Nephron progenitor cell (in vitro differentiated cells): ENCODE data around the gene PLXNA4.

Experiments
- DNase-seq: peaks from one replicate; pipeline ENCODE4 v3.0.0; 2021
- H3K27ac Mint-ChIP-seq: 2 replicates; pipeline ENCODE4 v1.8.0; 2021; ENCODE audit warnings: mild to moderate bottlenecking, moderate library complexity, mixed read lengths
- H3K27me3 Mint-ChIP-seq: 2 replicates; pipeline ENCODE4 v1.8.0; 2021; ENCODE audit warnings: mild to moderate bottlenecking, low read depth, mixed read lengths; ENCODE audit not compliant: poor library complexity
- H3K36me3 Mint-ChIP-seq: 2 replicates; pipeline ENCODE4 v1.8.0; 2021; ENCODE audit warnings: low read depth, mixed read lengths
- H3K4me1 Mint-ChIP-seq: 2 replicates; pipeline ENCODE4 v1.8.0; 2021; ENCODE audit warnings: mixed read lengths
- H3K4me3 Mint-ChIP-seq: 2 replicates; pipeline ENCODE4 v1.8.0; 2021; ENCODE audit warnings: mild to moderate bottlenecking, moderate library complexity, mixed read lengths
- H3K9me3 Mint-ChIP-seq: 2 replicates; pipeline ENCODE4 v1.8.0; 2021; ENCODE audit warnings: mild to moderate bottlenecking, moderate library complexity, mixed read lengths
- CTCF ChIP-seq: fragments of 200-600 bp; sonication (generic); IDR thresholded peaks from 2 replicates; pipeline ENCODE4 v1.5.0; 2021; ENCODE audit warnings: antibody characterized with exemption

The PLXNA4 gene

GRCh38 chr7:132263151-132263550 lies 313.1 kb downstream of the PLXNA4 start:
- DNase-seq, result no peak
- Mint-ChIP-seq H3K36me3 (no peaks in the 10 kb centered on the region), H3K4me3 (no peak overlapping the region), H3K9me3 (no peaks in the 10 kb centered on the region), H3K27me3 (peaks cover 78% of the 10 kb centered on the region), H3K4me1 (no peaks in the 10 kb centered on the region), H3K27ac (no peak overlapping the region)
- no peak for TF ChIP-seq CTCF

DNA sequence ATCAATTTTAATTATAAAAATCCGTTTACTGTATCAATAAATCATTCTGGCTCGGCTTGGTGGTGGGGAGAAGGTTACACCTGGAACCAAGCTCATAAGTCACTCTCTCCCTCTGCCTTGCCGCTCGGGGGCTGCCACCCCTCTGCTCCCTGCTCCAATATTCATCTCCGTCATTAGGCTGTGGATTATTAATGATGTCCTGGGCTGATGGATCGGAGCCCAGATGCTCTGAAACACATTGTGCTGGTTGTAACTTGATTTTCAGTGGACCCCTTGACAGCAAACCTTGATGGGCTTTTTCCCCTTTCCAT lies 314.2 kb downstream of the PLXNA4 start:
- peaks cover 71% of the 10 kb centered on the region for H3K27me3 Mint-ChIP-seq
- H3K4me3 Mint-ChIP-seq, result no peak overlapping the region
- no peak for DNase-seq
- no peaks in the 10 kb centered on the region for H3K9me3 Mint-ChIP-seq
- H3K36me3 Mint-ChIP-seq, result no peaks in the 10 kb centered on the region
- no peak for TF ChIP-seq CTCF
- H3K4me1 Mint-ChIP-seq, result no peaks in the 10 kb centered on the region
- H3K27ac Mint-ChIP-seq, result no peak overlapping the region

- TF ChIP-seq CTCF, result no peak
Observed at GRCh38 chr7:132261327-132262159, 314.7 kb downstream of the PLXNA4 start.

DNA sequence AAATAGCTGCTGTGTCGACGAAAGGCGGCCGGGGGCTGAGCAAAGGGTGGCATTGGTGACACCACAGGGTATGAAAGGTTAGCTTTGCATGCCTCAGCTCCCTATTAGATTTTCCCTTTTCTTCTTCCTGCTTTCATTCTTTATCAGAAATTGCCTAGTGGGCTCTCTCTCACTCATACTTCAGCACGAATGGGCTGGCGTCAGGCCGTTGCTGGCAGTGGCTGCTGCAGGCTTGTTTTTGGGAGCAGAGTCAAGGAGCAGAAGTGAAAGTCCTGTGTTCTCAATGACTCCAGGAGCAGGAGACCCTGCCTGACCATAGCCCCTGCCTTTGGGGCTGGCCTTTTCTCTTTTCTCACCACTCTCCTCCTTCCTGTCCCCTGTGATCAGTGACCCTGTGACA lies 318.0 kb downstream of the PLXNA4 start:
- Mint-ChIP-seq H3K27ac (no peak overlapping the region), H3K9me3 (no peaks in the 10 kb centered on the region), H3K36me3 (no peaks in the 10 kb centered on the region), H3K27me3 (peaks cover 60% of the 10 kb centered on the region), H3K4me1 (no peaks in the 10 kb centered on the region), H3K4me3 (no peak overlapping the region)
- DNase-seq, result no peak
- no peak for TF ChIP-seq CTCF

More at GRCh38 chr7:132261327-132262159, 314.7 kb downstream of the PLXNA4 start:
- DNase-seq, result no peak
- no peak overlapping the region for H3K4me3 Mint-ChIP-seq
- H3K36me3 Mint-ChIP-seq, result no peaks in the 10 kb centered on the region
- no peaks in the 10 kb centered on the region for H3K9me3 Mint-ChIP-seq
- no peak overlapping the region for H3K27ac Mint-ChIP-seq
- H3K27me3 Mint-ChIP-seq, result peaks cover 65% of the 10 kb centered on the region
- H3K4me1 Mint-ChIP-seq, result no peaks in the 10 kb centered on the region

- H3K4me1 Mint-ChIP-seq, result no peaks in the 10 kb centered on the region
- no peak overlapping the region for H3K4me3 Mint-ChIP-seq
- H3K27me3 Mint-ChIP-seq, result peaks cover 50% of the 10 kb centered on the region
- no peak overlapping the region for H3K27ac Mint-ChIP-seq
- no peak for DNase-seq
- H3K36me3 Mint-ChIP-seq, result no peaks in the 10 kb centered on the region
- H3K9me3 Mint-ChIP-seq, result no peaks in the 10 kb centered on the region
- no peak for TF ChIP-seq CTCF
Observed at GRCh38 chr7:132257253-132257652, 319.0 kb downstream of the PLXNA4 start.

GRCh38 chr7:132256721-132257212 lies 319.5 kb downstream of the PLXNA4 start:
- H3K9me3 Mint-ChIP-seq, result no peaks in the 10 kb centered on the region
- H3K4me3 Mint-ChIP-seq, result no peak overlapping the region
- DNase-seq, result no peak
- TF ChIP-seq CTCF, result no peak
- no peak overlapping the region for H3K27ac Mint-ChIP-seq
- H3K36me3 Mint-ChIP-seq, result no peaks in the 10 kb centered on the region
- H3K27me3 Mint-ChIP-seq, result peaks cover 49% of the 10 kb centered on the region
- no peaks in the 10 kb centered on the region for H3K4me1 Mint-ChIP-seq
